GM12878 (cell line): Measurements from ENCODE around the gene FAF1. TPM values are rescaled to one million over a fixed set of nuclear protein-coding genes. Genes with fewer than 3 reads are reported as not detected.

ENCODE experiments used
- ATAC-seq: fragments of 200-7000 bp; cut with Tn5 transposase; 3 replicates; pipeline ENCODE4 v1.9.1; 2020; ENCODE audit warnings: mild to moderate bottlenecking, moderate library complexity
- BruUV-seq: library from RNA; stranded (reverse); fragments of 400-500 nt; replicated peaks from 2 replicates; lab custom pipeline; 2021; lab: Mats Ljungman, UMichigan
- CTCF ChIA-PET: fragments of 300-600 bp; sonication (Branson Sonifier 250); formaldehyde crosslinking; extraction: SDS; loops from one replicate; lab custom pipeline; 2021; ENCODE audit warnings: inconsistent platforms; lab: Yijun Ruan, JAX
- POLR2A ChIA-PET: fragments of 350-600 bp; formaldehyde crosslinking; extraction: SDS; loops from one replicate; lab custom pipeline; 2021; ENCODE audit warnings: inconsistent platforms; lab: Charles Lee
- RAD21 ChIA-PET: fragments of 300-600 bp; sonication (Branson Sonifier 250); formaldehyde crosslinking; loops from one replicate; lab custom pipeline; 2023; ENCODE audit warnings: antibody characterized with exemption; ENCODE audit not compliant: unreplicated experiment; lab: Charles Lee
- SMC1A ChIA-PET: fragments of 300-600 bp; sonication (Branson Sonifier 250); formaldehyde crosslinking; loops from one replicate; lab custom pipeline; 2023; ENCODE audit not compliant: unreplicated experiment, uncharacterized antibody; lab: Charles Lee
- DNase-seq: peaks from one replicate; pipeline ENCODE4 v3.0.0-alpha.2; 2011; ENCODE audit warnings: low read depth, low spot score
- FAIRE-seq: peaks from 3 replicates; lab custom pipeline; 2011; peaks lifted over from hg19 to GRCh38; lab: Jason Lieb, UNC
- H2AFZ ChIP-seq: 2 replicates; pipeline ENCODE4 v1.6.0; 2011; ENCODE audit warnings: low read depth, low read length, control low read depth; ENCODE audit not compliant: control insufficient read depth
- H3K27ac ChIP-seq: 2 replicates; pipeline ENCODE4 v1.5.1; 2011; ENCODE audit warnings: control low read depth; ENCODE audit not compliant: control insufficient read depth, insufficient read depth
- H3K27me3 ChIP-seq, 2 experiments: replicated peaks in 1 of 2; 2 replicates each; pipeline versions ENCODE4 v1.6.0 to v1.6.1; 2011; ENCODE audit warnings: low read length in 1 of 2; ENCODE audit not compliant: control insufficient read depth in 2 of 2, insufficient read depth in 2 of 2
- H3K36me3 ChIP-seq, 2 experiments: 2 replicates each; pipeline ENCODE4 v1.5.1; 2011; ENCODE audit warnings: low read length in 1 of 2; ENCODE audit not compliant: control insufficient read depth in 2 of 2, insufficient read depth in 2 of 2
- H3K4me1 ChIP-seq: 2 replicates; pipeline ENCODE4 v1.6.1; 2011; ENCODE audit warnings: mild to moderate bottlenecking, low read length, moderate library complexity, mixed read lengths; ENCODE audit not compliant: control insufficient read depth, insufficient read depth
- H3K4me2 ChIP-seq: 2 replicates; pipeline ENCODE4 v1.6.0; 2011; ENCODE audit warnings: control low read depth; ENCODE audit not compliant: control insufficient read depth, insufficient read depth
- H3K4me3 ChIP-seq: fragments of 200-600 bp; sonication (generic); 2 replicates; pipeline ENCODE4 v1.5.1; 2016
- H3K79me2 ChIP-seq: 2 replicates; pipeline ENCODE4 v1.6.0; 2011; ENCODE audit warnings: low read length; ENCODE audit not compliant: control insufficient read depth, insufficient read depth
- H3K9ac ChIP-seq: 2 replicates; pipeline ENCODE4 v1.8.0; 2011; ENCODE audit warnings: low read length, control low read depth, mixed read lengths; ENCODE audit not compliant: control insufficient read depth, insufficient read depth
- H3K9me3 ChIP-seq: replicated peaks from 3 replicates; pipeline ENCODE4 v1.5.1; 2011; ENCODE audit warnings: mild to moderate bottlenecking, low read length; ENCODE audit not compliant: control insufficient read depth, insufficient read depth
- H4K20me1 ChIP-seq: 2 replicates; pipeline ENCODE4 v1.6.0; 2011; ENCODE audit not compliant: control insufficient read depth, insufficient read depth
- CBFB ChIP-seq: IDR thresholded peaks from 2 replicates; pipeline ENCODE4 v1.6.1; 2016; ENCODE audit warnings: antibody characterized with exemption, low read depth
- IKZF1 ChIP-seq: fragments of 450-650 bp; conservative IDR thresholded peaks from 2 replicates; pipeline ENCODE4 v1.6.1; 2017; ENCODE audit warnings: antibody characterized with exemption, mild to moderate bottlenecking
- IRF5 ChIP-seq: fragments of 450-650 bp; IDR thresholded peaks from 2 replicates; pipeline ENCODE4 v1.6.1; 2017; ENCODE audit warnings: borderline replicate concordance
- REST ChIP-seq: IDR thresholded peaks from 2 replicates; pipeline ENCODE4 v1.6.1; 2012; ENCODE audit warnings: mild to moderate bottlenecking, low read depth, low read length
- RUNX3 ChIP-seq: IDR thresholded peaks from 2 replicates; pipeline ENCODE4 v1.6.1; 2012; ENCODE audit warnings: low read length, inconsistent platforms
- ZBTB11 ChIP-seq: fragments of 450-650 bp; formaldehyde crosslinking; IDR thresholded peaks from 2 replicates; pipeline ENCODE4 v1.5.0; 2022; ENCODE audit warnings: mild to moderate bottlenecking, missing genetic modification characterization
- WGBS: methylation state at CpG from one replicate; pipeline ENCODE4 v1.1.6; 2016; ENCODE audit warnings: low lambda C conversion rate; ENCODE audit not compliant: insufficient replicate concordance, insufficient coverage; ENCODE audit errors: missing lambda C conversion rate; 5-methylcytosine and 5-hydroxymethylcytosine counted together
- in situ Hi-C: fragments of 300-500 bp; cut with MboI; formaldehyde crosslinking; loops from 9 replicates; pipeline ENCODE4 v1.14.3; 2018; ENCODE audit warnings: mixed read lengths
- intact Hi-C: fragments of 100-400 bp; cut with micrococcal nuclease; formaldehyde crosslinking; loops from one replicate; pipeline ENCODE4 v1.14.2; 2022; ENCODE audit not compliant: unreplicated experiment
- polyA plus RNA-seq, 11 experiments: library from polyadenylated mRNA; depleted of rRNA in 4 of 11; unstranded in 6 of 11; stranded (reverse) in 5 of 11; fragments of >200 nt; fragmentation: Nextera tagmentation in 4 of 11; fragmentation: Illumina TruSeq in 1 of 11; extraction: Ambion mirVana in 4 of 11; extraction: Trizol in 1 of 11; gene quantifications; 1 replicate in 1 of 11; 2 replicates in 10 of 11; pipeline versions ENCODE4 v1.2.1 to v1.2.3, GENCODE V29; 2011 to 2016; ENCODE audit warnings: inconsistent platforms in 2 of 11, missing spikeins in 2 of 11, low read depth in 1 of 11
- total RNA-seq, 4 experiments: library from RNA; depleted of rRNA in 3 of 4; stranded (reverse); fragments of >200 nt in 3 of 4; fragmentation: Illumina TruSeq in 1 of 4; extraction: Trizol in 1 of 4; gene quantifications; 2 replicates each; pipeline versions ENCODE4 v1.2.1 to v1.2.3, GENCODE V29; 2013 to 2021

Gene FAF1
- total and polyA plus RNA-seq, 10 of the 15 experiments (the other 5 are each of a cell fraction or from before 2014, with no cell fraction given) = 8.6 to 54.5 (median 23.7) TPM

- in situ Hi-C loops = no loop called here
- SMC1A ChIA-PET = interaction anchor here (1.5 kb wide), 1 partner anchor 327 kb away, joined by 4 read pairs; no protein-coding TSS in a partner anchor
- H3K79me2 ChIP-seq = peaks cover 15% of the 10 kb centered on the region
- H3K4me2 ChIP-seq = no peak overlapping the region
- POLR2A ChIA-PET = no interaction called here
- ATAC-seq = no peak
- H3K4me3 ChIP-seq = no peak overlapping the region
- no peak overlapping the region for H3K9ac ChIP-seq
- no peak for FAIRE-seq
- WGBS = 92% methylated on average over 1 of the region's 1 CpG
- H3K36me3 ChIP-seq = no peaks in the 10 kb centered on the region
- CTCF ChIA-PET = interaction anchor here (0.6 to 6.8 kb wide), 3 partner anchors 10 to 326 kb away, joined by 3 to 47 read pairs (median 4); no protein-coding TSS in a partner anchor
- TF ChIP-seq ZBTB11 (CRISPR knock-in tag) (no peak), IKZF1 (no peak), CBFB (no peak), REST (no peak), RUNX3 (no peak), IRF5 (no peak)
- peaks cover 6% of the 10 kb centered on the region; the same call in 2 of the 3 replicates for H3K9me3 ChIP-seq
- H2AFZ ChIP-seq = no peak overlapping the region
- DNase-seq = no peak
- H4K20me1 ChIP-seq = no peaks in the 10 kb centered on the region
- intact Hi-C loops = no loop called here
- no peaks in the 10 kb centered on the region for H3K4me1 ChIP-seq
- no peaks in the 10 kb centered on the region for H3K27me3 ChIP-seq
- no peak overlapping the region for H3K27ac ChIP-seq
- RAD21 ChIA-PET = no interaction called here
- BruUV-seq = no TSS peak
These were observed 98.3 kb downstream of the FAF1 start for GRCh38 chr1:50861772-50862171.
